Endothelial cell (in vitro differentiated cells): ENCODE measurements around the gene SDHD. TPM values are rescaled to one million over a fixed set of nuclear protein-coding genes. Genes with fewer than 3 reads are reported as not detected.
"Not testable (repeated sequence)": the region's sequence is repeated elsewhere in the genome, so short reads cannot be mapped to it uniquely, and the experiment has no call there.

ENCODE experiments used
- DNase-seq: peaks from one replicate; pipeline ENCODE4 v3.0.0; 2021; ENCODE audit warnings: low spot score
- H3K27ac Mint-ChIP-seq: one replicate; pipeline ENCODE4 v1.8.0; 2021; ENCODE audit warnings: mixed read lengths, inconsistent platforms; ENCODE audit not compliant: unreplicated experiment
- H3K27me3 Mint-ChIP-seq: one replicate; pipeline ENCODE4 v1.8.0; 2021; ENCODE audit warnings: mild to moderate bottlenecking, moderate library complexity, mixed read lengths, inconsistent platforms; ENCODE audit not compliant: unreplicated experiment
- H3K36me3 Mint-ChIP-seq: one replicate; pipeline ENCODE4 v1.8.0; 2021; ENCODE audit warnings: mild to moderate bottlenecking, low read depth, mixed read lengths, inconsistent platforms; ENCODE audit not compliant: unreplicated experiment
- H3K4me1 Mint-ChIP-seq: one replicate; pipeline ENCODE4 v1.8.0; 2021; ENCODE audit warnings: mild to moderate bottlenecking, mixed read lengths, inconsistent platforms; ENCODE audit not compliant: unreplicated experiment
- H3K4me3 Mint-ChIP-seq: one replicate; pipeline ENCODE4 v1.8.0; 2021; ENCODE audit warnings: mild to moderate bottlenecking, mixed read lengths, inconsistent platforms; ENCODE audit not compliant: unreplicated experiment
- H3K9me3 Mint-ChIP-seq: one replicate; pipeline ENCODE4 v1.8.0; 2021; ENCODE audit warnings: mixed read lengths, inconsistent platforms; ENCODE audit not compliant: unreplicated experiment
- CTCF ChIP-seq: fragments of 200-600 bp; sonication (generic); IDR thresholded peaks from one replicate; pipeline ENCODE4 v1.5.0; 2021; ENCODE audit warnings: antibody characterized with exemption; ENCODE audit not compliant: unreplicated experiment
- total RNA-seq: library from RNA; stranded (reverse); fragmentation: NEBNext Ultra II Directional; extraction: Animal tissue kit (Norgen Biotek cat#: 25700); gene quantifications from one replicate; pipeline ENCODE4 v1.2.1, GENCODE V29; 2021; ENCODE audit not compliant: unreplicated experiment

Gene SDHD
- total RNA-seq, 1 donor from 2014 or later: 43.0 TPM

GRCh38 chr11:112044961-112045360, 41.7 kb upstream of the SDHD start:
- H3K9me3 Mint-ChIP-seq: no peaks in the 10 kb centered on the region
- H3K4me3 Mint-ChIP-seq: no peak overlapping the region
- DNase-seq: no peak
- peaks cover 36% of the 10 kb centered on the region for H3K36me3 Mint-ChIP-seq
- no peak for TF ChIP-seq CTCF
- no peaks in the 10 kb centered on the region for H3K27me3 Mint-ChIP-seq
- H3K4me1 Mint-ChIP-seq: no peaks in the 10 kb centered on the region
- no peak overlapping the region for H3K27ac Mint-ChIP-seq

GRCh38 chr11:112046647-112047046, 40.0 kb upstream of the SDHD start:
- Mint-ChIP-seq H3K4me3 (peak overlapping the region; percentile 80), H3K36me3 (peaks cover 31% of the 10 kb centered on the region)
- DNase-seq, H3K4me1 Mint-ChIP-seq, H3K9me3 Mint-ChIP-seq, H3K27ac Mint-ChIP-seq, H3K27me3 Mint-ChIP-seq: not testable (repeated sequence)

- not testable (repeated sequence) for H3K27ac Mint-ChIP-seq, H3K27me3 Mint-ChIP-seq, H3K4me3 Mint-ChIP-seq, H3K4me1 Mint-ChIP-seq, H3K9me3 Mint-ChIP-seq, DNase-seq
- H3K36me3 Mint-ChIP-seq: peaks cover 33% of the 10 kb centered on the region
Observed at GRCh38 chr11:112048256-112048655, 38.4 kb upstream of the SDHD start.

- Mint-ChIP-seq H3K4me3 (no peak overlapping the region), H3K4me1 (no peaks in the 10 kb centered on the region), H3K36me3 (peaks cover 27% of the 10 kb centered on the region), H3K27me3 (no peaks in the 10 kb centered on the region), H3K27ac (no peak overlapping the region), H3K9me3 (no peaks in the 10 kb centered on the region)
- no peak for TF ChIP-seq CTCF
- no peak for DNase-seq
Observed at GRCh38 chr11:112049777-112050176, 36.9 kb upstream of the SDHD start.

GRCh38 chr11:112050721-112051120, 36.0 kb upstream of the SDHD start:
- no peaks in the 10 kb centered on the region for H3K4me1 Mint-ChIP-seq
- H3K36me3 Mint-ChIP-seq: peaks cover 26% of the 10 kb centered on the region
- no peaks in the 10 kb centered on the region for H3K9me3 Mint-ChIP-seq
- no peaks in the 10 kb centered on the region for H3K27me3 Mint-ChIP-seq
- H3K27ac Mint-ChIP-seq: no peak overlapping the region
- DNase-seq: no peak
- H3K4me3 Mint-ChIP-seq: no peak overlapping the region
- TF ChIP-seq CTCF: no peak

GRCh38 chr11:112051768-112052167, 34.9 kb upstream of the SDHD start:
- Mint-ChIP-seq H3K4me3 (no peak overlapping the region), H3K4me1 (no peaks in the 10 kb centered on the region), H3K36me3 (peaks cover 29% of the 10 kb centered on the region), H3K27me3 (no peaks in the 10 kb centered on the region), H3K9me3 (no peaks in the 10 kb centered on the region), H3K27ac (no peak overlapping the region)
- TF ChIP-seq CTCF: no peak
- no peak for DNase-seq
